DMS153 (cell line): ENCODE results near the gene NME7.
"Not testable (repeated sequence)": the region's sequence is repeated elsewhere in the genome, so short reads cannot be mapped to it uniquely, and the experiment has no call there.

Experiments used
- DNase-seq: peaks from one replicate; lab custom pipeline; 2025; lab: John Stamatoyannopoulos, UW

Gene NME7

DNA sequence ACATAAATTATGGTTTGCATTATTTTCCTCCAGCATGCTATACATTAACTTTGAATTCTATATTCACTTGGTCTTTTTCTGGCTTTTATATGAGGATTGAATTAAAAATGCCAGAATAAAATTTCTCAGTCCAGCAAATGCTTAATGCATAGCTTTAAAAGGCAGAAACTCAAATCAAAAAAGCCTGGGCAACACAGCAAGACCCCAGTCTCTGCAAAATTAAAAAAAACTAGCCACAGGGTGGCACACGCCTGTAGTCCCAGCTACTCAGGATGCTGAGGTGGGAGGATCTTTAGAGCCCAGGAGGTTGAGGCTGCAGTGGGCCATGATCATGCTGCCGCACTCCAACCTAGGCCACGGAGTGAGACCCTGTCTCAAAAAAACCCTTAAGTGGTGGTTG, 241.3 kb downstream of the NME7 start:
- DNase-seq, result no peak

DNA sequence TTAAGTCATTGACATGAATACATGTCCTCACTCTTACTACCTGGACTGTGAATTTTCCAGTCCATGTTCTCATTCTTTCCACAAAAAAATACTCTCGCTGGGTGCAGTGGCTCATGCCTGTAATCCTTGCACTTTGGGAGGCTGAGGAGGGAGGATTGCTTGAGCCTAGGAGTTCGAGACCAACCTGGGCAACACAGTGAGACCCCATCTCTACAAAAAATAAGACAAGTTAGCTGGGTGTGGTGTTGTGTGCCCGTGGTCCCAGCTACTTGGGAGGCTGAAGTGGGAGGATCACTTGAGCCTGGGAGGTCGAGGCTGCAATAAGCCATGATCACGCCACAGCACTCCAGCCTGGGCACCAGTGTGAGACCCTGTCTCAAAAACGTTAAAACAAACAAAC, 242.0 kb downstream of the NME7 start:
- not testable (repeated sequence) for DNase-seq

GRCh38 chr1:169124459-169124858, 243.1 kb downstream of the NME7 start:
- peak; percentile 34 for DNase-seq

- DNase-seq, result no peak
Observed at GRCh38 chr1:169122976-169123375, 244.6 kb downstream of the NME7 start.

GRCh38 chr1:169121146-169121923, 246.3 kb downstream of the NME7 start:
- no peak for DNase-seq

DNA sequence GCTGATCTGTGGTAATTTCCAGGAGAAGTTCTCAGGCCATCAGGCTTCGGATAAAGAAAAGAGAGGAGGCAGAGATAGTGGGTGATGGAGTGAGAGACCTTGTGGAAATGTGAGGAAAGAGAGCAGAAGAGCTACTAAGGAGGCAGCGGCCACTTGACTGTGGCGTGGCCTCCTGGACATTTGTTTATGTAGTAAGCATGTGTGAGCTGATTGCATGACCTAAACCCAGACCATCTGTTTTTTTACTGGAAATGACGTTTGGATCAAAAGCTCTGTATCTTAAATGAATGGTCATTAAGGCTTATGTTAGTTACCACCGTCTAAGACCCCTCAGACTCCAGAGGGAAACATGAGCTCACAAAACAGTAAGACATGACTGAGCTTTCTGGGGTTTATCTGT, 247.5 kb downstream of the NME7 start:
- DNase-seq, result no peak

DNA sequence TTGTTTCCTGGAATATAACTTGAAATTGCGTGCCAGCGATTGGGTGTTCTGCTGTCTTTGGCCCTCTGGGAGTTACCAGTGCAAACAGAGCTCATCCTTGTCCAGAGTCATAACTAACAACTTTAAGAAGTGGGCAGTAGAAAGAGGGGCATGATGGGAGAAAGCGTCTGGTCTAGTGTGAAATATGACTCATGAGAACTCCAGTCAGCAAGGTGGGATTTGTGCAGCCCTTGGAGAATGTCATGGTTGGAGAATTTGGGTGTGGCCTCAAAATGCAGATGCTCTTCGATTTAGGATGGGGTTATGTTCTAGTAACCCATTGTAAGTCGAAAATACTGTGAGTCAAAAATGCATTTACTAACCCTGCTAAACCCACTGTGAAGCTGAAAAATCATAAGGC, 248.2 kb downstream of the NME7 start:
- DNase-seq, result no peak

- DNase-seq, result no peak
Observed at GRCh38 chr1:169118227-169118626, 249.4 kb downstream of the NME7 start.

- DNase-seq, result no peak
Observed at GRCh38 chr1:169117599-169117998, 250.0 kb downstream of the NME7 start.

DNA sequence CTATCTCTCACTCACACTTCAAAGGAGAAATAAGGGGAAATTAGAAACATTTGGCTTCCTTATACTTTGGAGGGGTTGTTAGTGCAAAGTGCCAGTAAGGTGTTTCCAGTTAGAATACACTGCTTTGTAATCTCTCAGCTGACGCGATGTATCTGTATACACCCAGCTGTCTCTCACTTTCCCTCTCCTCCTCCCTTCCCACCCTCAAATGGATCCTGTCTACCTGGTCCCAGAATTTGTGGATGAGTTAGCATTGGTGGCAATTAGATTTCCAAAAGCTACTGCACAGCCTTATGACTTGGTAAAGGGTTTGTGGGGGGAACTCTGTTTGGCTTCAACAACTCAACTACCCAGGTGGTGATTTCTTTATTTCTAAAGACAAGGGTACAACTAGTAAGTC, 250.6 kb downstream of the NME7 start:
- DNase-seq, result no peak

DNA sequence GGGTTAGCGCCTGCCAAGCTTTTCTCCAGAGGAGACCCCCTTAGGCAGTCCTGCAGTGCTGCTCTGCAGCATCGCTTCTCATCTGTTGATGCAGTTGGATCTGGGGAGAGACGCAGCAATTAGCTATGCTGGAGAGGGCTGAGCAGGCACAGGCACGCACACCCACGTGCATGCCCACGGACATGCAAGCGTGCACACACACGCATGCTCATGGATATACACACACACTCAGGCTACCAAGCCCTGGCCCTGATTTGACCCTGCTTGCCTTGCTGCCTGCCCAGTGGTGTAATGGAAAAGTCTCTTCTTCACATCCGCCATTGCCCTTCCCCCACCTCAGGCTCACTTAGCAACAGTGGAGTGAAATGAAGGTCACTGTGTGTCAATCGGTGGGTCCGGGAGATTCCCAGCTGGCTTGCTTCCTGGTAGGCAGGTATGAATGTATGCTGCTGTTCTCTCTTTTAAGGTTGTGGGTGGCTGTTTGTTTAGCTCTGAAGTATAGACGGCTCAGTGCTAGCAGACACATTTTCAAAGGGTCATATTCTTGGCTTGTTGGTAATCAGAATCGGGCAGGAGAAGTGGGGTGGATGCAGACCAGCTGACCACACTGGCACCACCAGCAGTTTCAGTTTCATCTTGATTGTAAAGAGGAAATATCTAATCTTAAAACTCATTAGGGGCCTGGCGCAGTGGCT, 251.6 kb downstream of the NME7 start:
- no peak for DNase-seq

- no peak for DNase-seq
Observed at GRCh38 chr1:169113613-169114119, 253.9 kb downstream of the NME7 start.

GRCh38 chr1:169112241-169112640, 255.4 kb downstream of the NME7 start:
- no peak for DNase-seq

- DNase-seq, result no peak
Observed at GRCh38 chr1:169111472-169111871, 256.1 kb downstream of the NME7 start.

DNA sequence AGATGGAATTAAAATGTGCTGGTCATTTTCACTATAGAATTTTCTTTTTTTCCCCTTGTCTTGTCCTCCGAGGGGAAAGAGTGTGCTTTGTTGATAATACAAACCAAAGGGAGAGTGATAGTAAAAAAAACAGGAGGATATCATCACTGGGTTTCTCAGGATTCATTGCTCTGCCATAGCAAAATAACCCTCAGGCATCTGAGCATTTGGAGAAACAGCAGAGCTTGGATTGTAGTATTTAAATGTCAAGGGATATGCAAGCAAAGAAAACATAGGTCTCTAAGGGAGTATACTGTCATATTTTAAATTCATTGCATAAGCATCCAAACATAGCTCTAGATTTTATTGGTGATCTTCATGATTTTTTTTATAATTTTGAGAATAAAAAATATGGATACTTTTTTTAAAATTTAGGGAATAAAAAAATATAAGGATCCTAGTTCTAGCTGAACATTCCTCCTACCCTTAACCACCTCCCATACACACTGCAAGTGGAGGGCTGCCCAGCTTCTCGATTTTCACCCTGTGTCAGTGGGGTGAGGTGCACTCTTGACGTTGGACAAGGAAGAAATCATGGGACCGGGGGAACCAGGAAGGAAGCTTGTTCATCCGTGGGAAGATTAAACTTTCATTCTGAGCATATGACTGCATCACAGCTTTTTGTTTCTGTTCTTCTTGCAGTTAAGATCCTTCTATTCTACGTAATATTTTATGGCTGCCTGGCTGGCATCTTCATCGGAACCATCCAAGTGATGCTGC, 256.7 kb downstream of the NME7 start:
- no peak for DNase-seq

DNA sequence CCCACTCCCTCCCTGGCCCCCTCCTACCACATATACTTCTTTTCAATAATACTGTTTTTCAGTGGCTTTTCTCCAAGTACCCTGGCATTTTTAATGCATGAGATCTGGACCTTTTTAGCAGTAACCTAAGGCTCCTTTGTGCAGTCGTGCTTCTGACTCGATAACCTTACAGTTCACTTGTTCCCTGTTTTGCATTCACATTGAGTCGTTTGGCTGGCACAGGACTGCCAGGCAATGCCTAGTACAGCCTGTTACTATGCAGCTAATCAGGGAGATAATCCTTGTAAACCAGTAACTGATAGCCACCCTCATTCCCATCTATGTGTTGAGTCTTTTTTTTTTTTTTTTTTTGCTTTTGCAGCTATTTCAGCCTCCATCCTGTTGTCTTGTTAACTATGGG, 257.4 kb downstream of the NME7 start:
- DNase-seq, result no peak

DNA sequence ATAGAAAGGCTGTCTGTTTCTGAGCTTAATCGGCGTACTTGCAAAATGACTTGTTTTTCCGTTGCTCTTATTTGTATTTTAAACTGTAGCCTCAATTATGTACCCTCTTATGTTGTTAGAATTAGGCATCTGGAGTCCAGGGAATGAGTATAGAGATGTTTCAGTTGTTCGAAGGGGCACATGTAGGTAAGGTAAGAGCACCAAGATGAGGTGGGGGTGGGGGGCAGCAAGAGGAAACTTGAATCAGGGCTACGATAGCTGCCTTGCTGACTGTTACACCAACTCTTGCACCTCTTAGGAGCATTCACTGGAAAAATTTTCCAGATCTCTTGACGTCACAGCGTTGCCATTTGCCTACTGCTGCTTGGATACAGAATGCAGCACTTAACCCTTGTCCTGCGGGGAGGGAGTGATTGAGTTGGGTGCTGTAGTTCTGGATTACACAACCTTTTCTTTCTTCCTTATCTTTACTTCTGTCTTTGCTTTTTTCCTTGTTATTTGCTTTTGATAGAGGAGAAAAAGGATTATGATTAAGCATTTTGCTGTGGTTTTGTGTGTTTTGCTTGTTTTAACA, 257.9 kb downstream of the NME7 start:
- DNase-seq, result peak; percentile 89

DNA sequence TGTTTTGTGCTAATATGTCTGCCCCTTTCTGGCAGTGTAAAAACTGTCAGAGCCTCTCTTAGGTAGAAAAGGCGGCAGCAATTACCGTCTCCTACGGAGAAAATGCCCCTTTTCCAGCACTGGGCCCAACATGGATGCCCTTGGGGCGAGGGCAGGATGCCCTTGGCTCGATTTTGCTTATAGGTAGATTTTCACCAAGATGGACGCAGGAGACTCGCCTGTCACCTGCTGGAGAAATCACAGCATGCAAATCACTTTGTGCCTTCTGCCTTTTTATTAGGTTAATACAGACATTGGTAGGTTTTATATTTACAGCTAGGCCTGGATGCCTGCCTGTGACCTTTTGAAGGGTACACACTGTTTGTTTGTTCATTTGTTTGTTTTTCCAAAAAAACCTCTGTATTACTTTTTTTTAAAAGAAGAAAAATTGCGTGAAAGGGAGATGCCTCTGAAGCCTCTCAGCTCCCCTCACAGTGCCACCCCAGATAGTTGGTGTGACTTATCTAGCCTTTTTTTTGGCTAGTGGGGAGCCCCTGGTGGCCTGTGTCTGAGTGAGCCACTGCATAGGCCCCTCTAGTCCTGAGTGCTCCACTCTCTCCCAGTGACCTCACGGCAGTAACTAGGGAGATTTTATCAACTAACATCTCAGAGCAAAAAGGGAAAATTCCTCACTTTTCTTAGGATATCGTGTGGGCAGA, 258.6 kb downstream of the NME7 start:
- DNase-seq, result peak; percentile 67

DNA sequence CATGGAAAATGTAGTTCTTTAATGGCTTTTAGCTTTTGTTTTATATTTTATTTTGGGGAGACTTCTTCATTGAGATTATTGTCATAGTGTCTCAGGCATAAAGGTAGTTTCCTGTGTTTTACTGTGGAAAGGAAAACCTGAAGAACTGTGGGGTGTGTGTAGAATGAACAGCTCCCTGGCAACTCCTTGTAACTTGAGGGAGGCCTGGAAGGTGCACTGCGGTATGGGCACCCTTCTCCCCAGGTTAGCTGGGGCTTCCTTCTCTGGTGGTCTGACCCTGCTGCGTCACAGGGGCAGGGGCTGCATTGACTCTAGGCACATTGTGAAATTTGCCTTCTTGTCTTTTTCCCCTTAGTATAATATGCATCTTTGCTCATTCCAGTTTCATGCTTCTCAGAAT, 259.4 kb downstream of the NME7 start:
- DNase-seq, result no peak

DNA sequence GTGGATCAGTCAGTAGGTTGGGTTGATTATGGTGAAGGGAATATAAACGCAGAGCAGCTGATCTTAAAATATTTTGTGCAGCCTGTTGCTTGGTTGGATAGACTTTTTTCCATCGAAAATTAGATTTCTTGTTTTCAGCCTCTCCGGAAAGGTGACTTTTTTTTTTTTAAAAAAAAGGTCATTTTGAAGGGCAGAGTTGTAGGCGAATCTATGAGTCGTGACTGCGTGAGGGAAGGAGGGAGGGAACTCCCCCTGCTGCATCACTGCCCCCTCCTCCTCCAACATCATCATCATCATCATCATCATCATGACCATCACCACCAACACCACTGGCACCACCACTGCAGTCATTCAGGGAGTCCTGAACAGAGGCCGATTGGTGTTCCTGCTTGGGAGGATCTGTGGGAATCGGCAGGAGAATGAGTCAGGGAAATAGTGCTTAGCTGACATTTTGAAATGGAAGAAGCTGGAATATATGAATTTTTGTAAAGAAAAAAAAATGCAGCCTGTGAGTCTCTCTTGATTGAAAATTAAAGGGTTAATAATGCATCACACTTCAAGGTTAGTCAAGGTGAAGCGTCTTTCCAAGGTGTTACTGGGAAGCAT, 259.9 kb downstream of the NME7 start:
- no peak for DNase-seq

DNA sequence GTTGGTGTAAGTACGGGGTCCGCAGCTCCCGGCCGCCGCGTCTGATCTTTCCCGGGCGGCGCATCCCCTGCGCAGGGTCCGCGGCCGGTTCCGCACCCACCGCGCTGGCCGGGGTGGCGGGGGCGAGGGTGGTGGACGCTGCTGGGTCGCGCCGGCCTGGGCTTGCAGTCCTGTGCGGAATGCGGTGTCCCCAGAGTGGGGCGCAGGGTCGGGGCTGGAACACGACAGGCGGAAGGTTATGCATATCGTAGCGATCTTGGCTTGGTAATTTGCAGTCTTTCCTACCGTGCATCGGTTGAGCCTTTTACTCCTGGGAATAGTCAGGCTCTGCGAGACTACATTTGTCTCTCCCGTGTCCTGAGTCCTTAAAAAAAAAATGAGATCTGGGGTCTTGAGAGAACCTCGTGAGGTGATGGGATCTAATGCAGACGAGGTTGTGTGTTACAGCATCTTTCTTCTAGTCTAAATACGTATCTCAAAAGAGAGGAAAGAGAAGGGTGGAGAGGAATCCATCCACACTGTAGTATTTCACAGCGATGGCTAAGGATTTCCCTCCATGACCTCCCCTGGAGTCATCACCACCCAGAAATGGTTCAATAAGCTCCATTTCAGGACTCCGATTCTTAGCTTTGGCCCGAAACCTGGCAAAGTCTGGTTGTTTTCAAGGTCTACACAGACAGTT, 260.5 kb downstream of the NME7 start:
- DNase-seq, result no peak
